Tibial nerve (tissue), 3 donors: ENCODE results near the gene ECHS1.

Experiments
- POLR2A ChIP-seq, 2 donors: fragments of 450-650 bp; IDR thresholded peaks; one replicate each; pipeline ENCODE4 v1.6.1; 2017; ENCODE audit warnings: antibody characterized with exemption in 2 of 2, mild to moderate bottlenecking in 2 of 2, moderate library complexity in 2 of 2
- TF ChIP-seq, protein P1 (sequence below), 5 experiments: fragments of 200-600 bp in 3 of 5; fragments of 450-650 bp in 2 of 5; sonication (generic) in 3 of 5; IDR thresholded peaks; one replicate each; pipeline ENCODE4 v1.5.1; 2016 to 2019; ENCODE audit warnings: antibody characterized with exemption in 5 of 5, mild to moderate bottlenecking in 3 of 5, moderate library complexity in 2 of 5

- TF ChIP-seq, protein P1, sequence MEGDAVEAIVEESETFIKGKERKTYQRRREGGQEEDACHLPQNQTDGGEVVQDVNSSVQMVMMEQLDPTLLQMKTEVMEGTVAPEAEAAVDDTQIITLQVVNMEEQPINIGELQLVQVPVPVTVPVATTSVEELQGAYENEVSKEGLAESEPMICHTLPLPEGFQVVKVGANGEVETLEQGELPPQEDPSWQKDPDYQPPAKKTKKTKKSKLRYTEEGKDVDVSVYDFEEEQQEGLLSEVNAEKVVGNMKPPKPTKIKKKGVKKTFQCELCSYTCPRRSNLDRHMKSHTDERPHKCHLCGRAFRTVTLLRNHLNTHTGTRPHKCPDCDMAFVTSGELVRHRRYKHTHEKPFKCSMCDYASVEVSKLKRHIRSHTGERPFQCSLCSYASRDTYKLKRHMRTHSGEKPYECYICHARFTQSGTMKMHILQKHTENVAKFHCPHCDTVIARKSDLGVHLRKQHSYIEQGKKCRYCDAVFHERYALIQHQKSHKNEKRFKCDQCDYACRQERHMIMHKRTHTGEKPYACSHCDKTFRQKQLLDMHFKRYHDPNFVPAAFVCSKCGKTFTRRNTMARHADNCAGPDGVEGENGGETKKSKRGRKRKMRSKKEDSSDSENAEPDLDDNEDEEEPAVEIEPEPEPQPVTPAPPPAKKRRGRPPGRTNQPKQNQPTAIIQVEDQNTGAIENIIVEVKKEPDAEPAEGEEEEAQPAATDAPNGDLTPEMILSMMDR (IDR thresholded peaks at IDR 0.05) = no peak
- no peak for TF ChIP-seq POLR2A (IDR thresholded peaks at IDR 0.05)
These were observed 10.3 kb downstream of the ECHS1 start for GRCh38 chr10:133362846-133363245.
